ENCODE measurements around the gene BCL2L11.

DNA sequence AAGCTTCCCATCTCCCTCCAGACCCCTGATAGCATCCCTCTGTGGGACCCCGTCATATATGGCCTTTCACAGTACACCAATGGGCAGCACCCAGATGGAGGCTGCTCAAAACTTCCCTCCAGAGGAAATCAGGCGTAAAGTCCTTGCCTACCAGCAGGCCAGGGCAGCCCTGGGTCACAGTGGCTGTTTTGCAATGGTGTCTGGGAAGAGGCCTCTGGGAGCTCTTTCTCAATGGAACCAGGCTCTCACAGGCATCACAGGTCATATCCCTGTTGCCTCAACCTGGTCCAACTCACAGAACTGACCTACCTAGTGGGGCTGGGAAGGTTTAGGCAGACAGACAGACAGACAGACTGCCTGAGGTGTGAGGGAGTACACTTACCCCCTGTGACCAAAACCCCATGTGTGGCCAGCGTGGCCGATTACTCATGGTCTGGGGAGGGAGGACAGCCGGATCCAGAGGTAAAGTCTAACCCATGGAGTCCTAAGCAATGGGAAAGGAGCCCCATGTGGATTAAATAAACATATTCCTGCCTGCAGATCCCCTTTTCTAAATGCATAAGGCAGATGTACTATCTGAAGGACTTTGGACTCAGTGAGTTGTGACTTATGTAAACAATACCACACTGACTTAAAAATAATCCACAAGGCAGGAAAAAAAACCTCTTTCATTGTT is 58.2 kb downstream of the BCL2L11 start:
- TF ChIP-seq POLR2A (IDR thresholded peaks at IDR 0.05; ENCODE audit: low read depth, low read length): no peak
- TF ChIP-seq TAF1 (IDR thresholded peaks at IDR 0.05; ENCODE audit: low read depth, low read length): no peak

Measured in GM12891 (cell line).